ENCODE measurements around the gene UBE2Q2. TPM values are rescaled to one million over a fixed set of nuclear protein-coding genes. Genes with fewer than 3 reads are reported as not detected.
A peak's percentile ranks its signal among the peaks of the same experiment; 100 is the strongest.
"Not testable (repeated sequence)": the region's sequence is repeated elsewhere in the genome, so short reads cannot be mapped to it uniquely, and the experiment has no call there.

The UBE2Q2 gene
- polyA plus RNA-seq, 1 experiment = 56.8 TPM

- H3K27me3 ChIP-seq (ENCODE audit: control insufficient read depth, insufficient read depth, low read length) = no peaks in the 10 kb centered on the region
- no peak overlapping the region for H3K27ac ChIP-seq (ENCODE audit: low read depth, low read length)
- H3K9me3 ChIP-seq (ENCODE audit: control insufficient read depth, insufficient read depth, low read length) = no peaks in the 10 kb centered on the region
- CTCF ChIA-PET = interaction anchor here (0.7 kb wide), 1 partner anchor 38 kb away, joined by 3 read pairs; no protein-coding TSS in a partner anchor
- DNase-seq (ENCODE audit: low read depth, low spot score) = no peak
- no peak for TF ChIP-seq CTCF (IDR thresholded peaks at IDR 0.05; ENCODE audit: low read depth, low read length)
- H3K4me3 ChIP-seq (ENCODE audit: low read depth, low read length) = no peak overlapping the region
- POLR2A ChIA-PET = no interaction called here
Observed at GRCh38 chr15:75841626-75842025, 1.6 kb upstream of the UBE2Q2 start.

GRCh38 chr15:75843678-75844581, 683 bp downstream of the UBE2Q2 start:
- ChIA-PET POLR2A (interaction anchor here (0.5 to 1.3 kb wide), 6 partner anchors 175 to 389 kb away, joined by 3 to 4 read pairs (median 3); partner anchors contain the start of genes IMP3 and SNX33), CTCF (no interaction called here)
- peak overlapping the region; percentile 67 for H3K4me3 ChIP-seq (ENCODE audit: low read depth, low read length)
- TF ChIP-seq CTCF (IDR thresholded peaks at IDR 0.05; ENCODE audit: low read depth, low read length) = no peak
- H3K27me3 ChIP-seq (ENCODE audit: control insufficient read depth, insufficient read depth, low read length) = no peaks in the 10 kb centered on the region
- no peaks in the 10 kb centered on the region for H3K9me3 ChIP-seq (ENCODE audit: control insufficient read depth, insufficient read depth, low read length)
- H3K27ac ChIP-seq (ENCODE audit: low read depth, low read length) = peak overlapping the region; percentile 73
- no peak for DNase-seq (ENCODE audit: low read depth, low spot score)

GRCh38 chr15:75844629-75845335, 1.5 kb downstream of the UBE2Q2 start:
- H3K27me3 ChIP-seq (ENCODE audit: control insufficient read depth, insufficient read depth, low read length) = no peaks in the 10 kb centered on the region
- H3K9me3 ChIP-seq (ENCODE audit: control insufficient read depth, insufficient read depth, low read length) = no peaks in the 10 kb centered on the region
- ChIA-PET CTCF (no interaction called here), POLR2A (interaction anchor here (0.6 kb wide), 1 partner anchor 197 kb away, joined by 3 read pairs; the partner anchor contains the start of gene SNX33)
- H3K4me3 ChIP-seq (ENCODE audit: low read depth, low read length) = peak overlapping the region; percentile 67
- TF ChIP-seq CTCF (IDR thresholded peaks at IDR 0.05; ENCODE audit: low read depth, low read length) = no peak
- no peak overlapping the region for H3K27ac ChIP-seq (ENCODE audit: low read depth, low read length)
- DNase-seq (ENCODE audit: low read depth, low spot score) = no peak

- ChIA-PET POLR2A (no interaction called here), CTCF (no interaction called here)
- H3K4me3 ChIP-seq (ENCODE audit: low read depth, low read length) = no peak overlapping the region
- no peak for TF ChIP-seq CTCF (IDR thresholded peaks at IDR 0.05; ENCODE audit: low read depth, low read length)
- no peaks in the 10 kb centered on the region for H3K9me3 ChIP-seq (ENCODE audit: control insufficient read depth, insufficient read depth, low read length)
- H3K27me3 ChIP-seq (ENCODE audit: control insufficient read depth, insufficient read depth, low read length) = no peaks in the 10 kb centered on the region
- no peak for DNase-seq (ENCODE audit: low read depth, low spot score)
- H3K27ac ChIP-seq (ENCODE audit: low read depth, low read length) = no peak overlapping the region
Observed at GRCh38 chr15:75849167-75849566, 5.9 kb downstream of the UBE2Q2 start.

- no peak for TF ChIP-seq CTCF (IDR thresholded peaks at IDR 0.05; ENCODE audit: low read depth, low read length)
- Histone ChIP-seq H3K9me3 (ENCODE audit: control insufficient read depth, insufficient read depth, low read length) (no peaks in the 10 kb centered on the region), H3K27me3 (ENCODE audit: control insufficient read depth, insufficient read depth, low read length) (no peaks in the 10 kb centered on the region), H3K27ac (ENCODE audit: low read depth, low read length) (no peak overlapping the region), H3K4me3 (ENCODE audit: low read depth, low read length) (no peak overlapping the region)
- no peak for DNase-seq (ENCODE audit: low read depth, low spot score)
- ChIA-PET CTCF (no interaction called here), POLR2A (no interaction called here)
Observed at GRCh38 chr15:75850708-75851107, 7.5 kb downstream of the UBE2Q2 start.

GRCh38 chr15:75851566-75851965, 8.3 kb downstream of the UBE2Q2 start:
- DNase-seq (ENCODE audit: low read depth, low spot score); H3K9me3 ChIP-seq (ENCODE audit: control insufficient read depth, insufficient read depth, low read length); POLR2A ChIA-PET; H3K4me3 ChIP-seq (ENCODE audit: low read depth, low read length); H3K27me3 ChIP-seq (ENCODE audit: control insufficient read depth, insufficient read depth, low read length); H3K27ac ChIP-seq (ENCODE audit: low read depth, low read length); CTCF ChIA-PET: not testable (repeated sequence)

Data from AG04450 (cell line).